HL-60 (cell line): ENCODE results near the gene INSC.

Experiments used
- GABPA ChIP-seq: IDR thresholded peaks from 2 replicates; pipeline ENCODE4 v1.6.1; 2012; ENCODE audit warnings: low read depth
- TF ChIP-seq, protein P1 (sequence below): IDR thresholded peaks from one replicate; pipeline ENCODE4 v1.5.1; 2011; ENCODE audit warnings: low read length, control low read depth, inconsistent platforms; ENCODE audit not compliant: insufficient read depth

DNA sequence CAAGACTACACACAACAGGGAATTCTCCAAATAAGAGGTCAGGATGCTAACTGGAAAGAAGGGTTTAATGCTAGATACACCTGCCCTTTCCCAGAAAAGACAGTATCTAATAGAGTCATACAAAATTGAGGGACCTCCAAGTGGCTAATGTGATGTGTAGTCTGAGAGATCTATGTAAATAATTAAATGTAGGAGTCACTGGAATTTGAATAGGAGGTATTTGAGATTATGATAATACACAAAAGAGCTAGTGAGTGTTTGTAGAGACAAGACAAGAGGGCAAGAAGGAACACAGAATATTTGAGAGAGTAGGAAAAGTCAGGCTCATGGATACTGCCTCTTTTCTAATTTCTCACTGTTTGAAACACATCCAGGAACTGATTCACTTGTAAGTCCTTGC, 15.5 kb upstream of the INSC start:
- TF ChIP-seq GABPA, result no peak
- TF ChIP-seq, protein P1, sequence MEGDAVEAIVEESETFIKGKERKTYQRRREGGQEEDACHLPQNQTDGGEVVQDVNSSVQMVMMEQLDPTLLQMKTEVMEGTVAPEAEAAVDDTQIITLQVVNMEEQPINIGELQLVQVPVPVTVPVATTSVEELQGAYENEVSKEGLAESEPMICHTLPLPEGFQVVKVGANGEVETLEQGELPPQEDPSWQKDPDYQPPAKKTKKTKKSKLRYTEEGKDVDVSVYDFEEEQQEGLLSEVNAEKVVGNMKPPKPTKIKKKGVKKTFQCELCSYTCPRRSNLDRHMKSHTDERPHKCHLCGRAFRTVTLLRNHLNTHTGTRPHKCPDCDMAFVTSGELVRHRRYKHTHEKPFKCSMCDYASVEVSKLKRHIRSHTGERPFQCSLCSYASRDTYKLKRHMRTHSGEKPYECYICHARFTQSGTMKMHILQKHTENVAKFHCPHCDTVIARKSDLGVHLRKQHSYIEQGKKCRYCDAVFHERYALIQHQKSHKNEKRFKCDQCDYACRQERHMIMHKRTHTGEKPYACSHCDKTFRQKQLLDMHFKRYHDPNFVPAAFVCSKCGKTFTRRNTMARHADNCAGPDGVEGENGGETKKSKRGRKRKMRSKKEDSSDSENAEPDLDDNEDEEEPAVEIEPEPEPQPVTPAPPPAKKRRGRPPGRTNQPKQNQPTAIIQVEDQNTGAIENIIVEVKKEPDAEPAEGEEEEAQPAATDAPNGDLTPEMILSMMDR, result no peak
